HepG2 (cell line): Measurements from ENCODE around the gene GTPBP6. TPM values are rescaled to one million over a fixed set of nuclear protein-coding genes. Genes with fewer than 3 reads are reported as not detected.

Source experiments
- CHD2 ChIP-seq: IDR thresholded peaks from 2 replicates; pipeline ENCODE4 v1.6.1; 2011; ENCODE audit warnings: low read depth, low read length, improper control_type of control experiment
- FOXJ3 ChIP-seq: sonication (generic); formaldehyde crosslinking; IDR thresholded peaks from 2 replicates; pipeline ENCODE4 v1.4.0; 2020; ENCODE audit warnings: missing genetic modification reagents, mild to moderate bottlenecking, borderline replicate concordance
- FOXO1 ChIP-seq: sonication (generic); formaldehyde crosslinking; IDR thresholded peaks from 2 replicates; pipeline ENCODE4 v1.4.0; 2020; ENCODE audit warnings: missing genetic modification reagents
- HNRNPLL ChIP-seq: fragments of 200-400 bp; formaldehyde crosslinking; IDR thresholded peaks from 2 replicates; pipeline ENCODE4 v1.6.1; 2017; ENCODE audit warnings: mild to moderate bottlenecking, low read depth, low read length; ENCODE audit not compliant: poor library complexity, severe bottlenecking
- MIER3 ChIP-seq: IDR thresholded peaks from 2 replicates; pipeline ENCODE4 v1.6.1; 2016; ENCODE audit warnings: missing compliant biosample characterization, borderline replicate concordance
- NFAT5 ChIP-seq: sonication (generic); formaldehyde crosslinking; IDR thresholded peaks from 2 replicates; pipeline ENCODE4 v1.4.0; 2020; ENCODE audit warnings: missing genetic modification reagents
- NFKBIZ ChIP-seq: IDR thresholded peaks from 2 replicates; pipeline ENCODE4 v1.6.1; 2018; ENCODE audit warnings: missing genetic modification reagents, missing compliant biosample characterization
- NKX3-1 ChIP-seq: sonication (generic); formaldehyde crosslinking; IDR thresholded peaks from 2 replicates; pipeline ENCODE4 v1.5.0; 2020; ENCODE audit warnings: missing genetic modification reagents
- RELA ChIP-seq: sonication (generic); formaldehyde crosslinking; IDR thresholded peaks from 2 replicates; pipeline ENCODE4 v1.4.0; 2020; ENCODE audit warnings: missing genetic modification reagents
- REPIN1 ChIP-seq: sonication (generic); formaldehyde crosslinking; IDR thresholded peaks from 2 replicates; pipeline ENCODE4 v1.8.0; 2022; ENCODE audit warnings: missing genetic modification reagents, low read depth, mild to moderate bottlenecking, borderline replicate concordance
- RFX1 ChIP-seq: fragments of 450-650 bp; IDR thresholded peaks from 2 replicates; pipeline ENCODE4 v1.6.1; 2017
- SATB2 ChIP-seq: sonication (generic); formaldehyde crosslinking; IDR thresholded peaks from 2 replicates; pipeline ENCODE4 v1.5.0; 2020; ENCODE audit warnings: missing genetic modification reagents
- SP140L ChIP-seq: sonication (generic); formaldehyde crosslinking; IDR thresholded peaks from 2 replicates; pipeline ENCODE4 v1.4.0; 2020; ENCODE audit warnings: missing genetic modification reagents, borderline replicate concordance
- ZIK1 ChIP-seq: sonication (generic); formaldehyde crosslinking; IDR thresholded peaks from 2 replicates; pipeline ENCODE4 v1.5.0; 2020; ENCODE audit warnings: mild to moderate bottlenecking, low read depth, missing genetic modification reagents, borderline replicate concordance
- ZNF790 ChIP-seq: sonication (generic); formaldehyde crosslinking; IDR thresholded peaks from 2 replicates; pipeline ENCODE4 v1.8.0; 2022; ENCODE audit warnings: missing genetic modification reagents, mild to moderate bottlenecking, borderline replicate concordance
- polyA plus RNA-seq, 8 experiments: library from polyadenylated mRNA; depleted of rRNA in 3 of 8; stranded (reverse) in 7 of 8; unstranded in 1 of 8; fragments of >200 nt; fragmentation: Illumina TruSeq in 4 of 8; extraction: Trizol in 4 of 8; gene quantifications; 2 replicates each; pipeline versions ENCODE4 v1.2.1 to v1.2.3, GENCODE V29; 2011 to 2016; ENCODE audit warnings: low read depth in 4 of 8, missing spikeins in 1 of 8, mixed read lengths in 1 of 8; ENCODE audit not compliant: insufficient read depth in 1 of 8
- total RNA-seq, 5 experiments: library from RNA; depleted of rRNA; stranded (reverse); fragments of >200 nt; fragmentation: Illumina TruSeq; extraction: Trizol; gene quantifications; 2 replicates each; pipeline ENCODE4 v1.2.3, GENCODE V29; 2016; ENCODE audit warnings: low read depth in 1 of 5
- TF ChIP-seq, protein P1 (sequence below): sonication (generic); formaldehyde crosslinking; IDR thresholded peaks from 2 replicates; pipeline ENCODE4 v1.5.0; 2020; ENCODE audit warnings: mild to moderate bottlenecking, missing genetic modification reagents, moderate library complexity
- TF ChIP-seq, protein P2 (sequence below): sonication (generic); formaldehyde crosslinking; IDR thresholded peaks from 2 replicates; pipeline ENCODE4 v1.4.0; 2020; ENCODE audit warnings: mild to moderate bottlenecking, missing genetic modification reagents

Gene GTPBP6
- total and polyA plus RNA-seq, 2 of the 13 experiments (the other 11 are each of a cell fraction or from before 2014, with no cell fraction given): 20.2 to 39.6 TPM

DNA sequence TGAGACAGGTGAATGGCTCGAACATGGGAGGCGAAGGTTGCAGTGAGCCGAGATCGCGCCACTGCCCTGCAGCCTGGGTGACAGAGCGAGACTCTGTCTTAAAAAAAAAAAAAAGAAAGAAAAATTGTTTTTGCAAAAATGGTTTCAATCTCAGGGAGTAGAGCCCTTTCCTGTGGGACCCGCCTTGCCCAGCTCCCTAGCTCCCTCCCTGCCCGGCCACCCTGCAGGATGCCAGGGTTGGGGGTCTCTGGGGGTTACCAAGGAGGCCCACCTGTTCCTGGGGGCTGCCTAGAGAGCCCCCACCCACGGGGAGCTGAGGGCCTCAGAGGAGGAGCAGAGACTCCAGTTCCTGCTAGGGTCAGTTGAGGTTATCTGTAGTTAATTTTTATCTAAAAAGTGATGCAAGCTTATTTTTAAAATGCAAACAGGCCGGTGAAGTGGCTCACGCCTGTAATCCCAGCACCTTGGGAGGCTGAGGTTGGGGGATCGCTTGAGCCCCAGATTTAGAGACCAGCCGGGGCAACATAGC is 56.2 kb downstream of the GTPBP6 start (continued):
- TF ChIP-seq FOXJ3 (CRISPR knock-in tag) (peak; percentile 29; the same call in 1 of the 2 replicates), NFKBIZ (CRISPR knock-in tag) (no peak), REPIN1 (CRISPR knock-in tag) (0 out of 2 replicates have a peak, but pooled peaks have one; percentile 5), NKX3-1 (CRISPR knock-in tag) (no peak), RFX1 (no peak), CHD2 (no peak), ZIK1 (CRISPR knock-in tag) (no peak), NFAT5 (CRISPR knock-in tag) (no peak), SATB2 (CRISPR knock-in tag) (no peak), SP140L (CRISPR knock-in tag) (no peak), RELA (CRISPR knock-in tag) (no peak), ZNF790 (CRISPR knock-in tag) (no peak), FOXO1 (no peak; the same call in 1 of the 2 replicates), MIER3 (no peak; the same call in 1 of the 2 replicates), HNRNPLL (no peak)
- TF ChIP-seq, protein P1, sequence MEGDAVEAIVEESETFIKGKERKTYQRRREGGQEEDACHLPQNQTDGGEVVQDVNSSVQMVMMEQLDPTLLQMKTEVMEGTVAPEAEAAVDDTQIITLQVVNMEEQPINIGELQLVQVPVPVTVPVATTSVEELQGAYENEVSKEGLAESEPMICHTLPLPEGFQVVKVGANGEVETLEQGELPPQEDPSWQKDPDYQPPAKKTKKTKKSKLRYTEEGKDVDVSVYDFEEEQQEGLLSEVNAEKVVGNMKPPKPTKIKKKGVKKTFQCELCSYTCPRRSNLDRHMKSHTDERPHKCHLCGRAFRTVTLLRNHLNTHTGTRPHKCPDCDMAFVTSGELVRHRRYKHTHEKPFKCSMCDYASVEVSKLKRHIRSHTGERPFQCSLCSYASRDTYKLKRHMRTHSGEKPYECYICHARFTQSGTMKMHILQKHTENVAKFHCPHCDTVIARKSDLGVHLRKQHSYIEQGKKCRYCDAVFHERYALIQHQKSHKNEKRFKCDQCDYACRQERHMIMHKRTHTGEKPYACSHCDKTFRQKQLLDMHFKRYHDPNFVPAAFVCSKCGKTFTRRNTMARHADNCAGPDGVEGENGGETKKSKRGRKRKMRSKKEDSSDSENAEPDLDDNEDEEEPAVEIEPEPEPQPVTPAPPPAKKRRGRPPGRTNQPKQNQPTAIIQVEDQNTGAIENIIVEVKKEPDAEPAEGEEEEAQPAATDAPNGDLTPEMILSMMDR: no peak
- TF ChIP-seq, protein P2, sequence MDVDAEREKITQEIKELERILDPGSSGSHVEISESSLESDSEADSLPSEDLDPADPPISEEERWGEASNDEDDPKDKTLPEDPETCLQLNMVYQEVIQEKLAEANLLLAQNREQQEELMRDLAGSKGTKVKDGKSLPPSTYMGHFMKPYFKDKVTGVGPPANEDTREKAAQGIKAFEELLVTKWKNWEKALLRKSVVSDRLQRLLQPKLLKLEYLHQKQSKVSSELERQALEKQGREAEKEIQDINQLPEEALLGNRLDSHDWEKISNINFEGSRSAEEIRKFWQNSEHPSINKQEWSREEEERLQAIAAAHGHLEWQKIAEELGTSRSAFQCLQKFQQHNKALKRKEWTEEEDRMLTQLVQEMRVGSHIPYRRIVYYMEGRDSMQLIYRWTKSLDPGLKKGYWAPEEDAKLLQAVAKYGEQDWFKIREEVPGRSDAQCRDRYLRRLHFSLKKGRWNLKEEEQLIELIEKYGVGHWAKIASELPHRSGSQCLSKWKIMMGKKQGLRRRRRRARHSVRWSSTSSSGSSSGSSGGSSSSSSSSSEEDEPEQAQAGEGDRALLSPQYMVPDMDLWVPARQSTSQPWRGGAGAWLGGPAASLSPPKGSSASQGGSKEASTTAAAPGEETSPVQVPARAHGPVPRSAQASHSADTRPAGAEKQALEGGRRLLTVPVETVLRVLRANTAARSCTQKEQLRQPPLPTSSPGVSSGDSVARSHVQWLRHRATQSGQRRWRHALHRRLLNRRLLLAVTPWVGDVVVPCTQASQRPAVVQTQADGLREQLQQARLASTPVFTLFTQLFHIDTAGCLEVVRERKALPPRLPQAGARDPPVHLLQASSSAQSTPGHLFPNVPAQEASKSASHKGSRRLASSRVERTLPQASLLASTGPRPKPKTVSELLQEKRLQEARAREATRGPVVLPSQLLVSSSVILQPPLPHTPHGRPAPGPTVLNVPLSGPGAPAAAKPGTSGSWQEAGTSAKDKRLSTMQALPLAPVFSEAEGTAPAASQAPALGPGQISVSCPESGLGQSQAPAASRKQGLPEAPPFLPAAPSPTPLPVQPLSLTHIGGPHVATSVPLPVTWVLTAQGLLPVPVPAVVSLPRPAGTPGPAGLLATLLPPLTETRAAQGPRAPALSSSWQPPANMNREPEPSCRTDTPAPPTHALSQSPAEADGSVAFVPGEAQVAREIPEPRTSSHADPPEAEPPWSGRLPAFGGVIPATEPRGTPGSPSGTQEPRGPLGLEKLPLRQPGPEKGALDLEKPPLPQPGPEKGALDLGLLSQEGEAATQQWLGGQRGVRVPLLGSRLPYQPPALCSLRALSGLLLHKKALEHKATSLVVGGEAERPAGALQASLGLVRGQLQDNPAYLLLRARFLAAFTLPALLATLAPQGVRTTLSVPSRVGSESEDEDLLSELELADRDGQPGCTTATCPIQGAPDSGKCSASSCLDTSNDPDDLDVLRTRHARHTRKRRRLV (CRISPR knock-in tag): 0 out of 2 replicates have a peak, but pooled peaks have one; percentile 54
